GM23248 (cell line): ENCODE measurements around the gene EXOSC5.

ENCODE experiments used
- EZH2 ChIP-seq: fragments of 200-600 bp; sonication (generic); IDR thresholded peaks from 2 replicates; pipeline ENCODE4 v1.6.1; 2018; ENCODE audit warnings: antibody characterized with exemption, mild to moderate bottlenecking; ENCODE audit not compliant: insufficient read depth, poor library complexity, severe bottlenecking
- EZH2phosphoT487 ChIP-seq: fragments of 200-600 bp; sonication (generic); IDR thresholded peaks from 2 replicates; pipeline ENCODE4 v1.6.1; 2018; ENCODE audit warnings: antibody characterized with exemption, moderate library complexity, mild to moderate bottlenecking, low read depth; ENCODE audit not compliant: insufficient read depth

- TF ChIP-seq EZH2phosphoT487: no peak
- TF ChIP-seq EZH2: no peak
Measured at GRCh38 chr19:41434450-41434849, 37.3 kb upstream of the EXOSC5 start.
